Right atrium auricular region (tissue), 2 donors: Measurements from ENCODE around the gene TTC28. TPM values are rescaled to one million over a fixed set of nuclear protein-coding genes. Genes with fewer than 3 reads are reported as not detected.

Experiments used
- DNase-seq: peaks from one replicate; pipeline ENCODE4 v3.0.0-alpha.2; 2019; ENCODE audit warnings: low spot score
- H3K27ac ChIP-seq, 2 donors: fragments of 200-600 bp; sonication (generic); 1 replicate in 1 of 2; 2 replicates in 1 of 2; pipeline ENCODE4 v1.5.1; 2016 to 2019
- H3K27me3 ChIP-seq, 2 donors: fragments of 200-600 bp; sonication (generic); one replicate each; pipeline versions ENCODE4 v1.5.1 to v1.6.0; 2017 to 2019
- H3K36me3 ChIP-seq: fragments of 200-600 bp; sonication (generic); one replicate; pipeline ENCODE4 v1.5.1; 2016
- H3K4me1 ChIP-seq, 2 donors: fragments of 200-600 bp; sonication (generic); one replicate each; pipeline versions ENCODE4 v1.5.1 to v1.6.0; 2017 to 2019
- H3K4me3 ChIP-seq, 2 donors: fragments of 200-600 bp; sonication (generic); 1 replicate in 1 of 2; 2 replicates in 1 of 2; pipeline ENCODE4 v1.5.1; 2017 to 2019; ENCODE audit warnings: mild to moderate bottlenecking in 1 of 2, moderate library complexity in 1 of 2
- H3K9me3 ChIP-seq, 2 donors: fragments of 200-600 bp; sonication (generic); one replicate each; pipeline ENCODE4 v1.5.1; 2019
- total RNA-seq, 2 donors: library from RNA; depleted of rRNA; stranded (reverse); fragments of >200 nt; gene quantifications; one replicate each; pipeline ENCODE4 v1.1.0, GENCODE V29; 2016
- TF ChIP-seq, protein P1 (sequence below), 2 donors: fragments of 200-600 bp; sonication (generic); IDR thresholded peaks; one replicate each; pipeline ENCODE4 v1.5.1; 2019; ENCODE audit warnings: antibody characterized with exemption in 2 of 2

The TTC28 gene
- total RNA-seq, 2 donors from 2014 or later, result 22.1 to 22.3 TPM

DNA sequence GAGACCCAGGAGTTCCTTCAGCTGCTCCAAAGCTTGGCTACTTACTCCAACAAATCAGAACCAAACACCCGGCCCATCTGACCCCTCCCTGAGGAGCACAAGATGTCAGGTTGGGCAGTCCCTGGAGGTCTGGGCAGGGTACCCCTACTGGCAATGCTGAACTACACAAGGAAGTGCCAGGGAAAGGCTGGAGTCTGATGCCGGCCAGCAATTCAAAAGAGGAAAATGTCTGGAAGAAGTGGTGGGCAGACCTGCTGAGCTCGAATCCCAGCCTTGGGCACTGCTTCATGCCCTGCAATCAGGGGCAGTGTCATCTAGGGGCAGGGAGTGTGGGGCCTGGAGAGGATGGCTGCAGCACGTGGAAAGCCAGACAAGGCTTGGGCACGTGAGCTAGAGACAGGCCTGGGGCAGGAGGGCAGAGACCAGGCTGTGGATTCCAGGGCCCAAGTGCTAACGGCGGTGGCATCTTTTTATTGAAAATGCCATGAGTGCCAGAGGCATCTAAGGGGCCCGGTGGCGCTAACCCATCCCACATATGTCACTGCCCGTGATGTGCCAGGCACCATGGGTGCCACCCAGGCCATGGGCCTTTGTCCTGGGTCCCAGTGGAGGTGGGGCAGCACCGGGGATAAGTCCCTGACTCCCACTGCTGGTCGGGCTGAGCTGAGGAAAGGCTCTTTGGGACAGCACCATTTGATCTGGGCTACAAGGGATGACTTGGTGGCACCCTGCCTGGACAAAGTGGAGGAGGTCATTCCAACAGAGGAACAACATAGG lies 662.7 kb downstream of the TTC28 start:
- TF ChIP-seq, protein P1, sequence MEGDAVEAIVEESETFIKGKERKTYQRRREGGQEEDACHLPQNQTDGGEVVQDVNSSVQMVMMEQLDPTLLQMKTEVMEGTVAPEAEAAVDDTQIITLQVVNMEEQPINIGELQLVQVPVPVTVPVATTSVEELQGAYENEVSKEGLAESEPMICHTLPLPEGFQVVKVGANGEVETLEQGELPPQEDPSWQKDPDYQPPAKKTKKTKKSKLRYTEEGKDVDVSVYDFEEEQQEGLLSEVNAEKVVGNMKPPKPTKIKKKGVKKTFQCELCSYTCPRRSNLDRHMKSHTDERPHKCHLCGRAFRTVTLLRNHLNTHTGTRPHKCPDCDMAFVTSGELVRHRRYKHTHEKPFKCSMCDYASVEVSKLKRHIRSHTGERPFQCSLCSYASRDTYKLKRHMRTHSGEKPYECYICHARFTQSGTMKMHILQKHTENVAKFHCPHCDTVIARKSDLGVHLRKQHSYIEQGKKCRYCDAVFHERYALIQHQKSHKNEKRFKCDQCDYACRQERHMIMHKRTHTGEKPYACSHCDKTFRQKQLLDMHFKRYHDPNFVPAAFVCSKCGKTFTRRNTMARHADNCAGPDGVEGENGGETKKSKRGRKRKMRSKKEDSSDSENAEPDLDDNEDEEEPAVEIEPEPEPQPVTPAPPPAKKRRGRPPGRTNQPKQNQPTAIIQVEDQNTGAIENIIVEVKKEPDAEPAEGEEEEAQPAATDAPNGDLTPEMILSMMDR (IDR thresholded peaks at IDR 0.05), result no peak
- no peak overlapping the region for H3K4me3 ChIP-seq
- no peaks in the 10 kb centered on the region for H3K36me3 ChIP-seq
- H3K9me3 ChIP-seq, result no peaks in the 10 kb centered on the region
- H3K27me3 ChIP-seq, result no peaks in the 10 kb centered on the region
- H3K27ac ChIP-seq, result no peak overlapping the region
- H3K4me1 ChIP-seq, result peaks cover 0 to 34% of the 10 kb centered on the region in 2 donors
- DNase-seq, result no peak

DNA sequence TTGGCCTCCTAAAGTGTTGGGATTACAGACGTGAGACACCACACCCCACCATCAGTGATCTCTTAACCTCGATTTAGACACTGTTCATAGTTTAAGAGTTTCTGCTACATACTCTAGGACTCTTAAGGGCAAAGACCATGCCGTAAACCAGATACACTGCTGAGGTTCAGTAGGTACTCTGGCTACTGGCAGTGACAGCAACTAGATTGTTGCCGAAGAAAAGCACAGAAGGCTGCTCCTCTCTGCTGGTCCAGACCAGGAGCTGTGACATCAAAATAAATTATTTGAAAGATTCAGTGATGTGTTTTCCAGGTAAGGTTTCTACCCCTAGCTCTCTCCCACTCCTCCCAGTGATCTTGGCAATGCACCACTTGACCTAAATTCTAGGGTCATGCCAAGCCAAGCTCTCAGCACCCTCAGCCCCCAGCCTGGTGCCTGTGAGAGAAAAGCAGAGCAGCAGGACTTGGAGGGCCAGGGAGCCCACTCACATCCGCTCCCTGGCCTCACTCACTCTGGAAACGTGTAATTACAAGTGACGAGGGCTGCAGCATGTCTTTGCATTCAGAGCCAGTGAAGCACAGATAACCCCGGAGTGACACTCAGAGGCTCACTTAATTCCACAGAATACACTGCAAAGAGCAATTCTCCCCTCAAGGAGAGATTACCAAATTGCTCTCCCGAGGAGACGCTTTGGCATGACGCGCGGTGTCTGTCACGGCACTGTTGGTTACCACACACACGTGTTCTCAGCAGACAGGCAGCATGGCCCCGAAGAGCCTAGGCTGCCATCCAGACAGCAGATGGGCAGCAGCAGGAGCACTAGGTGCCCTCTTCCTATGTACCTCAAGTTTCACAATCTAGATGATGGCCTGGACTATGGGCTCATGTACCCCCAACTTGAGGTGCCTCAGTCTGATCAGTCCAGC lies 663.7 kb downstream of the TTC28 start:
- H3K27ac ChIP-seq, result no peak overlapping the region
- H3K36me3 ChIP-seq, result no peaks in the 10 kb centered on the region
- no peaks in the 10 kb centered on the region for H3K27me3 ChIP-seq
- H3K9me3 ChIP-seq, result no peaks in the 10 kb centered on the region
- peaks cover 0 to 29% of the 10 kb centered on the region in 2 donors for H3K4me1 ChIP-seq
- TF ChIP-seq, protein P1 (IDR thresholded peaks at IDR 0.05), result no peak
- no peak for DNase-seq
- H3K4me3 ChIP-seq, result no peak overlapping the region

DNA sequence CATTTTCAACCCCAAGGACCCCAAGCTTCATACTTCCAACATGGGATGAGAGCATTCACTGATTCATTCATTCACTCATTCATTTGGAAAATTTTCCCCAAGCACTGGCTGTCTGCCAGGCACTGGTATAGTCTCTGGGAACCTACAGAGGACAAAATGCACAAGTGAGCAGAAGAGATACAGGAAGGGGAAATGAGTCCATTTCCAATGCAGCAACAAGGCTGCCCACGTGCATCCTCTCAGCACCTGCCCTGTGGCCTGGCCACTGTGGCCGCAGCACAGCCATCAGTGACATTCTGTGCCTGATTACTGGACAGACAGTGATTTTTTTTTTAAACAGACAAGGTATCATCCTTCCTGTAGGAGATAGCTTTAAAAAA lies 664.6 kb downstream of the TTC28 start:
- Histone ChIP-seq H3K4me1 (peaks cover 0 to 20% of the 10 kb centered on the region in 2 donors), H3K27ac (no peak overlapping the region), H3K9me3 (no peaks in the 10 kb centered on the region), H3K36me3 (no peaks in the 10 kb centered on the region), H3K4me3 (no peak overlapping the region), H3K27me3 (no peaks in the 10 kb centered on the region)
- TF ChIP-seq, protein P1 (IDR thresholded peaks at IDR 0.05), result no peak
- no peak for DNase-seq

DNA sequence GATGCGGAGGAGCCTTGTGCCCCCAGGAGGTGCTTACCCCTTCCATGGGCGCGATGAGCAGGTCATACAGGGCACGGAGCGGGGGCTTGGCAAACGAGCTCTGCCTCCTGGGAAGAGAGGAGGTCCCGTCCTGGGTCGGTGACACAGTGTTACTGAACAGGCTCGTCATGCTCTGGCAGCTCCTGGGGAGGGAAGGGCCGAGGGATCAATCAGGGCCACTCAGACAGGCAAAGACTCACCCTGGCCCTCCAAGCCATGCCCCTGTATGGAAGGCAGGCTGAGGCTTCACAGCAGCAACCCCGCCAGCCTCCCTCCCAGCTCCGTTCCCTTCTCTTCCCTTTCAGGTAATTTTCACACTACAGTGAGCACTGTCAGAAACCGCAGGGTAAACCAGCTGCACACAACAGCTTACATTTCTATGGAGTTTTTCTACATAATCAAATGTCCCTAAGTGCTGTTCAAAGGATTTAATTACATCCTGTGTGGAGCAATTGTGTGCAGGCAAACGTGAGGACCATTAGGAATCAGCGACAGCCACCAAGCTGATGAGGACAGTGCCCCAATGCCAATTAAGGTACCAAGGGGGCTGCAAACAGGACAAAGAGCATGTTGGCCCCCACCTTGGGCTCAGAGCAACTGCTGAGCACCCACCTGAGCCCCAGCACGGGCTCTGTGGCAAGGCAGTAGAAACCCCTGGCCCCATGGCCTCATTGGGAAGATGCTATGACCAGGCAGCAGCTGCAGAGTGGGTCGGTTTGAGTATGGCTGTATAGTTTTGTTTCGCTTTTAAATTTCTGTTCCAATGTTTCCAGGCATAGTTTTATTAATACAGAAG lies 665.2 kb downstream of the TTC28 start:
- no peak for DNase-seq
- Histone ChIP-seq H3K27ac (no peak overlapping the region), H3K27me3 (no peaks in the 10 kb centered on the region), H3K36me3 (no peaks in the 10 kb centered on the region), H3K4me1 (peaks cover 0 to 20% of the 10 kb centered on the region in 2 donors), H3K9me3 (no peaks in the 10 kb centered on the region), H3K4me3 (no peak overlapping the region)
- TF ChIP-seq, protein P1 (IDR thresholded peaks at IDR 0.05), result no peak

DNA sequence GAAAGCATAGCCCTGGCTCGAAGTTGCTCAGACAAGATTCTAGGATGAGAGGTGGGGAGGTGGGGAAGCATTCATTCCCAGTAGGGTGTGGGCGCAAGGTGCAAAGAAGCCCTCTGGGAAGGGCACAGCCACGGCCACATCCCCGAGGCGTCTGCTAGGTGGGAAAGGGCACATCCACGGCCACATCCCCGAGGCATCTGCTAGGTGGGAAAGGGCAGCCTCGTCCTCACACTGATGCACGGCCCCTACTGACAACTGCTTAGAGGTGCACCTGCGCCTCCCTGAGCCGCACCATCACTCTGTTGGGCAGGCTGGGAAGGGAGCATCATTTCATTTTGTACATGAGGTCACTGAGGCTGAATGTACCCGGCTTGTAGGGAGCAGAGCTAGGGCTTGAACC lies 666.0 kb downstream of the TTC28 start:
- no peak for DNase-seq
- H3K9me3 ChIP-seq, result no peaks in the 10 kb centered on the region
- peaks cover 0 to 25% of the 10 kb centered on the region in 2 donors for H3K4me1 ChIP-seq
- no peaks in the 10 kb centered on the region for H3K36me3 ChIP-seq
- H3K27me3 ChIP-seq, result no peaks in the 10 kb centered on the region
- H3K27ac ChIP-seq, result no peak overlapping the region
- TF ChIP-seq, protein P1 (IDR thresholded peaks at IDR 0.05), result no peak
- no peak overlapping the region for H3K4me3 ChIP-seq
